ENCODE results near the gene CMTM1. TPM values are rescaled to one million over a fixed set of nuclear protein-coding genes. Genes with fewer than 3 reads are reported as not detected.
"Not testable (repeated sequence)": the region's sequence is repeated elsewhere in the genome, so short reads cannot be mapped to it uniquely, and the experiment has no call there.

CMTM1 gene
- total and polyA plus RNA-seq, 10 donors, result 0.15 to 19.0 (median 4.2) TPM

GRCh38 chr16:66592814-66593213 lies 26.6 kb downstream of the CMTM1 start:
- peaks cover 0 to 45% (median 23%) of the 10 kb centered on the region in 6 donors for H3K4me1 ChIP-seq
- H3K9me3 ChIP-seq, result peaks cover 0 to 5% (median 0%) of the 10 kb centered on the region in 8 donors
- H3K4me3 ChIP-seq, result no peak overlapping the region
- H3K27me3 ChIP-seq (replicated peaks in 1 of 7), result no peaks in the 10 kb centered on the region
- no peaks in the 10 kb centered on the region for H3K36me3 ChIP-seq
- no peak overlapping the region for H3K27ac ChIP-seq
- TF ChIP-seq POLR2A (IDR thresholded peaks at IDR 0.05) (no peak), CTCF (IDR thresholded peaks at IDR 0.05 in 8 of 11, conservative IDR thresholded peaks at IDR 0.05 in 3 of 11) (no peak)
- 94 to 100% (median 98%) methylated on average over 3 of the region's 3 CpGs for WGBS, 5 donors
- no peak for DNase-seq
- intact Hi-C loops (cut with DNase I; ENCODE audit: low total_unique reads), result loop anchor here (10.0 kb wide), 1 partner anchor 118 kb away; no protein-coding TSS in a partner anchor

GRCh38 chr16:66594739-66595138 lies 28.5 kb downstream of the CMTM1 start:
- no peaks in the 10 kb centered on the region for H3K27me3 ChIP-seq (replicated peaks in 1 of 7)
- H3K27ac ChIP-seq, result no peak overlapping the region
- H3K36me3 ChIP-seq, result no peaks in the 10 kb centered on the region
- no peak for DNase-seq
- peaks cover 0 to 25% (median 15%) of the 10 kb centered on the region in 6 donors for H3K4me1 ChIP-seq
- TF ChIP-seq POLR2AphosphoS5 (IDR thresholded peaks at IDR 0.05) (no peak), POLR2A (IDR thresholded peaks at IDR 0.05) (no peak), CTCF (IDR thresholded peaks at IDR 0.05 in 8 of 11, conservative IDR thresholded peaks at IDR 0.05 in 3 of 11) (no peak)
- intact Hi-C loops (cut with DNase I; ENCODE audit: low total_unique reads), result loop anchor here (10.0 kb wide), 1 partner anchor 120 kb away; no protein-coding TSS in a partner anchor
- no peak overlapping the region for H3K4me3 ChIP-seq
- peaks cover 0 to 5% (median 0%) of the 10 kb centered on the region in 8 donors for H3K9me3 ChIP-seq
- WGBS, 5 donors, result 28 to 47% (median 46%) methylated on average over 7 of the region's 7 CpGs

- not testable (repeated sequence) for H3K4me3 ChIP-seq; H3K27ac ChIP-seq; H3K4me1 ChIP-seq; DNase-seq; H3K36me3 ChIP-seq; H3K27me3 ChIP-seq (replicated peaks in 1 of 7)
- intact Hi-C loops (cut with DNase I; ENCODE audit: low total_unique reads), result loop anchor here (10.0 kb wide), 1 partner anchor 122 kb away; no protein-coding TSS in a partner anchor
- peaks cover 0 to 11% (median 5%) of the 10 kb centered on the region in 8 donors for H3K9me3 ChIP-seq
- WGBS, 5 donors, result 94 to 99% (median 98%) methylated on average over 4 of the region's 4 CpGs
Measured at GRCh38 chr16:66596559-66596958, 30.3 kb downstream of the CMTM1 start.

- TF ChIP-seq CTCF (IDR thresholded peaks at IDR 0.05 in 8 of 11, conservative IDR thresholded peaks at IDR 0.05 in 3 of 11) (no peak), POLR2A (IDR thresholded peaks at IDR 0.05) (no peak), POLR2AphosphoS5 (IDR thresholded peaks at IDR 0.05) (no peak)
- Histone ChIP-seq H3K27me3 (replicated peaks in 1 of 7) (peaks cover 0 to 9% (median 0%) of the 10 kb centered on the region in 7 donors), H3K4me1 (peaks cover 0 to 9% (median 3%) of the 10 kb centered on the region in 6 donors), H3K27ac (no peak overlapping the region), H3K9me3 (peaks cover 0 to 15% (median 9%) of the 10 kb centered on the region in 8 donors), H3K36me3 (no peaks in the 10 kb centered on the region), H3K4me3 (no peak overlapping the region)
- intact Hi-C loops (cut with DNase I; ENCODE audit: low total_unique reads), result loop anchor here (10.0 kb wide), 1 partner anchor 122 kb away; no protein-coding TSS in a partner anchor
- WGBS, 5 donors, result 64 to 77% (median 73%) methylated on average over 5 of the region's 5 CpGs
- DNase-seq, result peak; percentile 67
Measured at GRCh38 chr16:66596986-66597848, 31.0 kb downstream of the CMTM1 start.

All from spleen (tissue), 11 donors.